HEK293 (cell line): ENCODE measurements around the gene NAALADL2.

Experiments
- HOXD13 ChIP-seq: sonication (generic); formaldehyde crosslinking; IDR thresholded peaks from 2 replicates; pipeline ENCODE4 v1.8.0; 2022; ENCODE audit warnings: missing genetic modification reagents, borderline replicate concordance
- ZFHX2 ChIP-seq: fragments of 450-650 bp; formaldehyde crosslinking; conservative IDR thresholded peaks from 2 replicates; pipeline ENCODE4 v1.5.1; 2016; ENCODE audit warnings: missing biosample characterization, missing genetic modification characterization
- ZNF121 ChIP-seq: fragments of 450-650 bp; formaldehyde crosslinking; IDR thresholded peaks from 2 replicates; pipeline ENCODE4 v1.5.1; 2016; ENCODE audit warnings: missing biosample characterization, missing genetic modification characterization
- ZNF292 ChIP-seq: fragments of 450-650 bp; formaldehyde crosslinking; IDR thresholded peaks from 2 replicates; pipeline ENCODE4 v1.5.1; 2016; ENCODE audit warnings: low read depth, missing biosample characterization, missing genetic modification characterization, borderline replicate concordance
- ZNF335 ChIP-seq: fragments of 450-650 bp; formaldehyde crosslinking; conservative IDR thresholded peaks from 2 replicates; pipeline ENCODE4 v1.5.1; 2016; ENCODE audit warnings: missing biosample characterization, missing genetic modification characterization
- ZNF549 ChIP-seq: fragments of 450-650 bp; IDR thresholded peaks from 2 replicates; pipeline ENCODE4 v1.5.1; 2018; ENCODE audit warnings: missing biosample characterization, missing genetic modification characterization, mild to moderate bottlenecking, inconsistent platforms, moderate library complexity
- ZXDB ChIP-seq: fragments of 450-650 bp; formaldehyde crosslinking; IDR thresholded peaks from 2 replicates; pipeline ENCODE4 v1.5.1; 2016; ENCODE audit warnings: missing biosample characterization, missing genetic modification characterization
- TF ChIP-seq, protein P1 (sequence below): fragments of 450-650 bp; formaldehyde crosslinking; IDR thresholded peaks from 2 replicates; pipeline ENCODE4 v1.5.1; 2016; ENCODE audit warnings: missing biosample characterization, missing genetic modification characterization, borderline replicate concordance
- TF ChIP-seq, protein P2 (sequence below): fragments of 450-650 bp; formaldehyde crosslinking; IDR thresholded peaks from 2 replicates; pipeline ENCODE4 v1.5.1; 2016; ENCODE audit warnings: missing biosample characterization, missing genetic modification characterization

DNA sequence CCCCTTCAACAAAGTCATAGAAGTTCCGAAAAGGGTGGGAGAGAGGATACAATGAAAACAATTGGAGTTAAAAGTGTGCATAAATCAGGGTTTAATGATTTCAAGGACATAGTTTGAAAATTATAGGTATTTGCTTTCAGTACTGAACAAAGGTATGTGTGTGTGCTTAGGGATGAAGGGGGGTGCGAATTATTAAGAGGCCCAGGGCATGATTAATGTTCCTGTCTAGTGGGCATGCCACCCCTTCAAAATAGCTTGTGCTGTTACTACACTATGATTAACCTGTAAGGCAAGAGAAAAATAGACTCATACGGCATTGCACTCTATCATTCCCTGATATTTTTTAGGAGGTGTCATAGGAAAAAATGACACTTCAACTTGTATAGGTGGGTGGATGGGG, 731.6 kb downstream of the NAALADL2 start:
- TF ChIP-seq ZNF335 (no peak), ZNF121 (tag by site-specific recombination) (no peak), ZXDB (tag by site-specific recombination) (no peak), HOXD13 (CRISPR knock-in tag) (no peak), ZFHX2 (tag by site-specific recombination) (no peak), ZNF292 (tag by site-specific recombination) (no peak), ZNF549 (no peak)
- TF ChIP-seq, protein P1, sequence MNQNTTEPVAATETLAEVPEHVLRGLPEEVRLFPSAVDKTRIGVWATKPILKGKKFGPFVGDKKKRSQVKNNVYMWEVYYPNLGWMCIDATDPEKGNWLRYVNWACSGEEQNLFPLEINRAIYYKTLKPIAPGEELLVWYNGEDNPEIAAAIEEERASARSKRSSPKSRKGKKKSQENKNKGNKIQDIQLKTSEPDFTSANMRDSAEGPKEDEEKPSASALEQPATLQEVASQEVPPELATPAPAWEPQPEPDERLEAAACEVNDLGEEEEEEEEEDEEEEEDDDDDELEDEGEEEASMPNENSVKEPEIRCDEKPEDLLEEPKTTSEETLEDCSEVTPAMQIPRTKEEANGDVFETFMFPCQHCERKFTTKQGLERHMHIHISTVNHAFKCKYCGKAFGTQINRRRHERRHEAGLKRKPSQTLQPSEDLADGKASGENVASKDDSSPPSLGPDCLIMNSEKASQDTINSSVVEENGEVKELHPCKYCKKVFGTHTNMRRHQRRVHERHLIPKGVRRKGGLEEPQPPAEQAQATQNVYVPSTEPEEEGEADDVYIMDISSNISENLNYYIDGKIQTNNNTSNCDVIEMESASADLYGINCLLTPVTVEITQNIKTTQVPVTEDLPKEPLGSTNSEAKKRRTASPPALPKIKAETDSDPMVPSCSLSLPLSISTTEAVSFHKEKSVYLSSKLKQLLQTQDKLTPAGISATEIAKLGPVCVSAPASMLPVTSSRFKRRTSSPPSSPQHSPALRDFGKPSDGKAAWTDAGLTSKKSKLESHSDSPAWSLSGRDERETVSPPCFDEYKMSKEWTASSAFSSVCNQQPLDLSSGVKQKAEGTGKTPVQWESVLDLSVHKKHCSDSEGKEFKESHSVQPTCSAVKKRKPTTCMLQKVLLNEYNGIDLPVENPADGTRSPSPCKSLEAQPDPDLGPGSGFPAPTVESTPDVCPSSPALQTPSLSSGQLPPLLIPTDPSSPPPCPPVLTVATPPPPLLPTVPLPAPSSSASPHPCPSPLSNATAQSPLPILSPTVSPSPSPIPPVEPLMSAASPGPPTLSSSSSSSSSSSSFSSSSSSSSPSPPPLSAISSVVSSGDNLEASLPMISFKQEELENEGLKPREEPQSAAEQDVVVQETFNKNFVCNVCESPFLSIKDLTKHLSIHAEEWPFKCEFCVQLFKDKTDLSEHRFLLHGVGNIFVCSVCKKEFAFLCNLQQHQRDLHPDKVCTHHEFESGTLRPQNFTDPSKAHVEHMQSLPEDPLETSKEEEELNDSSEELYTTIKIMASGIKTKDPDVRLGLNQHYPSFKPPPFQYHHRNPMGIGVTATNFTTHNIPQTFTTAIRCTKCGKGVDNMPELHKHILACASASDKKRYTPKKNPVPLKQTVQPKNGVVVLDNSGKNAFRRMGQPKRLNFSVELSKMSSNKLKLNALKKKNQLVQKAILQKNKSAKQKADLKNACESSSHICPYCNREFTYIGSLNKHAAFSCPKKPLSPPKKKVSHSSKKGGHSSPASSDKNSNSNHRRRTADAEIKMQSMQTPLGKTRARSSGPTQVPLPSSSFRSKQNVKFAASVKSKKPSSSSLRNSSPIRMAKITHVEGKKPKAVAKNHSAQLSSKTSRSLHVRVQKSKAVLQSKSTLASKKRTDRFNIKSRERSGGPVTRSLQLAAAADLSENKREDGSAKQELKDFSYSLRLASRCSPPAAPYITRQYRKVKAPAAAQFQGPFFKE (tag by site-specific recombination): no peak
- TF ChIP-seq, protein P2, sequence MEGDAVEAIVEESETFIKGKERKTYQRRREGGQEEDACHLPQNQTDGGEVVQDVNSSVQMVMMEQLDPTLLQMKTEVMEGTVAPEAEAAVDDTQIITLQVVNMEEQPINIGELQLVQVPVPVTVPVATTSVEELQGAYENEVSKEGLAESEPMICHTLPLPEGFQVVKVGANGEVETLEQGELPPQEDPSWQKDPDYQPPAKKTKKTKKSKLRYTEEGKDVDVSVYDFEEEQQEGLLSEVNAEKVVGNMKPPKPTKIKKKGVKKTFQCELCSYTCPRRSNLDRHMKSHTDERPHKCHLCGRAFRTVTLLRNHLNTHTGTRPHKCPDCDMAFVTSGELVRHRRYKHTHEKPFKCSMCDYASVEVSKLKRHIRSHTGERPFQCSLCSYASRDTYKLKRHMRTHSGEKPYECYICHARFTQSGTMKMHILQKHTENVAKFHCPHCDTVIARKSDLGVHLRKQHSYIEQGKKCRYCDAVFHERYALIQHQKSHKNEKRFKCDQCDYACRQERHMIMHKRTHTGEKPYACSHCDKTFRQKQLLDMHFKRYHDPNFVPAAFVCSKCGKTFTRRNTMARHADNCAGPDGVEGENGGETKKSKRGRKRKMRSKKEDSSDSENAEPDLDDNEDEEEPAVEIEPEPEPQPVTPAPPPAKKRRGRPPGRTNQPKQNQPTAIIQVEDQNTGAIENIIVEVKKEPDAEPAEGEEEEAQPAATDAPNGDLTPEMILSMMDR (tag by site-specific recombination): no peak
